GM18502 (cell line): ENCODE results near the gene RPS6KA4.

Source experiments
- ATAC-seq: cut with Tn5 transposase; IDR thresholded peaks from one replicate; pipeline ENCODE4 v1.9.1; 2021; ENCODE audit warnings: mild to moderate bottlenecking; ENCODE audit not compliant: unreplicated experiment, poor library complexity

The RPS6KA4 gene

GRCh38 chr11:64324692-64325469 is 34.1 kb upstream of the RPS6KA4 start:
- ATAC-seq = no peak

DNA sequence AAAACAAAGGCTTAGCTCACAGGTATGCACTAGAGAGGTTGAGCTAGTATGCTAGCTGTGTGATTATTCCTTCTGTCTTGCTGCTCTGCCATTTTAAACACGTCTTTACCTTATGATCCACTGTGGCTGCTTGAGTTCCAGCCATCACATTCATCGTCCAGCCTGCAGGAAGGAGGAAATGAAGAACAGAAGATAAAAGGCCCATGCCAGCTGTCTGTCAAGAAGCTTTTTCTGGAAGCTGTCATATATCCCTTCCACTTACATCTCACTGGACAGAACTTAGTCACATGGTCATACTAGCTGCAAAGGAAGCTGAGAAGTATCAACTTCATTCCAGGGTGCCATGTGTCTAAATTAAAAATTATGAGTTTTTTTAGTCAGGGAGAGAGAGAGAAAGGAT is 31.6 kb upstream of the RPS6KA4 start:
- ATAC-seq = no peak

- ATAC-seq = no peak
Measured at GRCh38 chr11:64327993-64328392, 31.0 kb upstream of the RPS6KA4 start.

DNA sequence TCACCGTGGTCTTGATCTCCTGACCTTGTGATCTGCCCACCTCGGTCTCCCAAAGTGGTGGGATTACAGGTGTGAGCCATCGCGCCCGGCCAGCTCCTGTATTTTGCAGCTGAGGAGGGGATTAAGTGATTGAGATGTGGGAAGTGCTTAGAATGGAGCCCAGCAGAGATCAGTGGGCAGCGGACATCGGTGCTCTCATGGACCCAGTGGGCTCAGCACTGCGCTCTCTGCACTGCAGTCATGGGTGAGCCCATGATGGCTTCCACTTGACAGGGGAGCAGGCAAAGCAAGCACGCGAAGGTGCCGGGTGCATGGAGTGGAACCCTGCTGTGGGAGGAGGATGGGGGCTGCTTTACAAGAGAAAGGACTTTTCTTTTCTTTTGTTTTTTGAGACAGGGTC is 28.1 kb upstream of the RPS6KA4 start:
- no peak for ATAC-seq

DNA sequence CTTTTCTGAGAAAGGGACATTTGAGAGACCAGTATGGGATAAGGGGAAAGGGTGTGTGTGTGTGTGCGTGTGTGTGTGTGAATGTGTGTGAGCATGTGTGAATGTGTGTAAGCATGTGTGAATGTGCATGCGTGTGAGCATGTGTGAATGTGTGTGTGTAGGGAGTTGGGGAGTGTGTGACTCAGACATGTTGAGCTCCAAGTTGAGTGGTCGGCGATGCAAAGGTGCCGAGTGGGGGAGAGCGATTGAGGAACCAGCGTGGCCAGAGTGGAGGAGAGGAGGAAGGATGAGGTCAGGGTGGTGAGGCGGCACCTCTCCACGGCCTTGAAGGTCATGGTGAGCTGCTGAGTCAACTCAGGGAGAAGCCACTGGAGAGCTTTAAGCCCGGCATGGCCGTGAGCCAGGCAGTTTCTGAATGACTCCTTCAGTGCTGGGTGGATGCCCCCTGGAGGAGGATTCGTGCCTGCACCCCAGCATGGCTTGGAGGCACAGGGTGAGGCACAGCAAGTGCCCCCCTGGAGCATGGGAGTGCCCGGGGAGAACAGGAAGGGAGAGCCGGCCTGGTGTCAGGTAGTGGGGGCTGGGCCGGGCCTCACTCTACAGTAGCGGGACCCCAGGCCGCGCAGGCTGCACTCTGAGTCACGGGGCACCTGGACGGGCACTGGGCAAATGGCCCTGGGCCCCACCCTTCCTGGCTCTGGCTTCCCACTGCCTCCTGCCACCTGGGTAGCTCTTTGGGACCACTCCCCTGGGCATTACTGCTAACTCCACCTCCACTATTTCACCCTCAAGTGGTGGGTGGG is 27.2 kb upstream of the RPS6KA4 start:
- peak; percentile 46 for ATAC-seq

DNA sequence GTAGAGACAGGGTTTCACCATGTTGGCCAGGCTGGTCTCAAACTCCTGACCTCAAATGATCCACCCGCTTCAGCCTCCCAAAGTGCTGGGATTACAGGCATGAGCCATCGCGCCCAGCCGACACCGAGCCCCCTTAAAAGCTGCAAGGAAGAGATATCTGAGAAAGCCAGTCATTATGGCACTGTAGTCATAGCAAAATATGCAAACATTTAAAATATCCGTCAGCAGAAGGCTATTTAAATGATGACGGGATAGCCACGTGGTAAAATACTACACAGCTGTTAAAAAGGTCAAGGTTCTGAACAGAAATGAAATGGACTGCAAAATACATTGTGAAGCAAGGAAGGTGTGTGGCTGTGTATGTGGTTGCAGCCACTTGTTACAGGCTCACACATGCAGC is 25.4 kb upstream of the RPS6KA4 start:
- ATAC-seq = no peak

DNA sequence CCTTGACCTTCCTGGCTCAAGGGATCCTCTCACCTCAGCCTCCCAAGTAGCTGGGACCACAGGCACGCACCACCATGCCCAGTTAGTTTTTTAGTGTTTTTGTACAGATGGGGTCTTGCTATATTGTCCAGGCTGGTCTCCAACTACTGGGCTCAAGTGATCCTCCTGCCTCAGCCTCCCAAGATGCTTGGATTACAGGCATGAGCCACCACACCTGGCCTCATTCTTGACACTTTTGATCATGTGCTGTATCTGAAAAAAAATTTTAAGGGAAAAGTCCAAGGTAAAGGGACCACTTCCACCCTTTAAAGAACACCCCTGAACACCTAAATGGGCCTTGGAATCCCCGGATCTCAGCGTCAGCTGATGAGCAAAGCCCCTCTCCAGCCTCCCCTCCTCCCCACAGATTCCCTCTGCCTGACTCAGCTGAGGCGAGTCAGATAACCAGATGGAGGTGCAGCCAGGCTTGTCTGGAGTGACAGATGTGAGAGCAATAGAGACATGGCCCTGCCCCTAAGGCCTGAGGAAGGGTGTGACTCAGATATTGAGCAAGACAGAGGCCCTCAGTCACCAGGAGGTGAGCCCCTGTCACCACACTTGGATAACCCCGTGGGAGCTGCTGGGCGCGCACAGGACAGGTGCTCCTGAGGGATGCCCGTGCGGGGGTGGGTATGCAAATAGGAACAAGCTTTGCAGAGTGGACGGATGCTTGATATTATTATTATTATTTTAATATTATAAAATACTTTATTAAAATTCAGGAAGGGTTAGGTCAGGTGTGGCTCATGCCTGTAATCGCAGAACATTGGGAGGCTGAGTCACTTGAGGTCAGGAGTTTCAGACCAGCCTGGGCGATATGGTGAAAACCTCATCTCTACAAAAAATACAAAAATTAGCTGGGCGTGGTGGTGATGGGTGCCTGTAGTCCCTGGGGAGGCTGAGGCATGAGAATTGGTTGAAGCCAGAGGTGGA is 23.9 kb upstream of the RPS6KA4 start:
- ATAC-seq = peak; percentile 78

DNA sequence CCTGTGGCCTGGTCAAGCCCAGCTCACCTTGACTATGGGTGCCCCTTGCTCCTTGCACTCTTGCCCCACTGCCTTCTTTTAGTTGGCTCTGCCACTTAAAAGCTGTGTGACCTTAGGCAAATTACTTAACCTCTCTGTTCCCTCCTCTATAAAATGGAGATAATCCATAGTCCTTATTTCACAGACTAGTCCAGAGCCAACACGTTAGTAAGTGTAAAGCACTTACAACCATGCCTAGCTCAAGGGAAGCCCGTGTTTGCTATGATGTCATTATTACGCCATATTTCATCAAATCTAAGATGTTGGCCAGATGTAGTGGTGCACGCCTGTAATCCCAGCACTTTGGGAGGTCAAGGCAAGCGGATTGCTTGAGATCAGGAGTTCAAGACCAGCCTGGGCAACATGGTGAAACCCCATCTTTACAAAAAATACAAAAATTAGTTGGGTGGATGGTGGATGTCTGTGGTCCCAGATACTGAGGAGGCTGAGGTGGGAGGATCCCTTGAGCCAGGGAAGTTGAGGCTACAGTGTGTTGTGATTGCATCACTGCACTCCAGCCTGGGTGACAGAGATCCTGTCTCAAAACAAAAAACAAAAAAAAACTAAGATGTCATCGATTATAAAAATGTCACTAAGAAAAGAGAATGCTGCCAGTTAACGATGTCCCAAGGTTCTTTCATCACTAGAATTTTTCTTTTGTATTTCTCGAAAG is 21.3 kb upstream of the RPS6KA4 start:
- no peak for ATAC-seq

DNA sequence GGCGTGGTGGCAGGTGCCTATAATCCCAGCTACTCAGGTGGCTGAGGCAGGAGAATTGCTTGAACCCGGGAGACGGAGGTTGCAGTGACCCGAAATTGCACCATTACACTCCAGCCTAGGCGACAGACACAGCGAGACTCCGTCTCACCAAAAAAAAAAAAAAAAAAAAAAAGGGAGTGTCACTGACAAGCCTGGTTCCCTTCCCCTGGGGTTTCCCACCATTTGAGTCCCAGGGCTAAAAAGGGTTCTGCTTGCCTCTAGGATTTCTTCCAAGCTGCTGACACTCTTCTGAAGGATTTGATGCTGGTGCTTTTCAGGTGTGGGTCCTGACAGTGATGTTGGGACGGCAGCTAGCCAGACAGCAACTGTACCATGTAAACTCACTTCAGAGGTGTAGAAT is 20.2 kb upstream of the RPS6KA4 start:
- ATAC-seq = no peak

DNA sequence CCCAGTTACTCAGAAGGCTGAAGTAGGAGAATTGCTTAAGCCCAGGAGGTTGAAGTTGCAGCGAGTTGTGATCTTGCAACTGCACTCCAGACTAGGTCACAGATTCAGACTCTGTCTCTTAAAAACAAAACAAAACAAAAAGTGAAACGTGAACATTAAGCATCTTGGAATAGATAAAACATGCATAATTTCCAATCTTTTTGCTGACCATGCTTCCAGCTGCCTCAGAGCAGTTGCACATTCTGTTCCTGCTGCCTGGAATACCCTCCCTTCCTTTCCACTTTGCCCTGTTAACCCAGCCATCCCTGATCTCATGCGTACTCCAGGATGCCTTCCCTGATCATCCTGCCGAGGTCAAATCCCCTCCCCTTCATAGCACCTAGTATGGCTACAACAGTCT is 19.7 kb upstream of the RPS6KA4 start:
- ATAC-seq = no peak

GRCh38 chr11:64339754-64340408 is 19.1 kb upstream of the RPS6KA4 start, which contains the start of gene CCDC88B:
Gene CCDC88B (plus strand): TSS chr11:64340204. CDS start chr11:64340267, 63 bp downstream.
- ATAC-seq = peak; percentile 47

DNA sequence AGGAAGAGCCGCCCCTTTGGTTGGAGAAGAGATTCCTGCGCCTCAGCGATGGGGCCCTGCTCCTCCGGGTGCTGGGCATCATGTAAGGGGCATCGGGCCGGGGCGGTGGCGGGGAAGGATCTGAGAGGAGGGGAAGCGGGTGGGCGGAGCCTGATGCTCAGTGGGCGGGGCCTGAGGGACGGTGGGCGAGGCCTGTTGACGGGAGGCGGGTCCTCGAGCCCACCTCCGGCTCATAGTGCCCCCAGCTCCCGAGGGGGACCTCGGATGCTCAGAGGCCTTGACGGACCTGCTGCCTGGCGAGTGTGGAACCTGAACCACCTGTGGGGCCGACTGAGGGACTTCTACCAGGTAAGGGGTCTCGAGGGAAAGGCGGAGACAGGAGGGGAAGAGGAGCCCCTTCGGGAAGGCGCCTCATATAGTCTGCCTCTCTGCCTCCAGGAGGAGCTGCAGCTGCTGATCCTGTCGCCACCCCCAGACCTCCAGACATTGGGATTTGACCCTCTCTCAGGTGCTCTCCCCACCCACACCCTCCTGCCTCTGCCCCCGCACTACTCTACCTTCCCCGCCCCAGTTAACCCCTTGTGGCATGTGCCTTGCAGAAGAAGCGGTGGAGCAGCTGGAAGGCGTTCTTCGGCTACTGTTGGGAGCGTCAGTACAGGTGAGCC is 18.2 kb upstream of the RPS6KA4 start:
- no peak for ATAC-seq

DNA sequence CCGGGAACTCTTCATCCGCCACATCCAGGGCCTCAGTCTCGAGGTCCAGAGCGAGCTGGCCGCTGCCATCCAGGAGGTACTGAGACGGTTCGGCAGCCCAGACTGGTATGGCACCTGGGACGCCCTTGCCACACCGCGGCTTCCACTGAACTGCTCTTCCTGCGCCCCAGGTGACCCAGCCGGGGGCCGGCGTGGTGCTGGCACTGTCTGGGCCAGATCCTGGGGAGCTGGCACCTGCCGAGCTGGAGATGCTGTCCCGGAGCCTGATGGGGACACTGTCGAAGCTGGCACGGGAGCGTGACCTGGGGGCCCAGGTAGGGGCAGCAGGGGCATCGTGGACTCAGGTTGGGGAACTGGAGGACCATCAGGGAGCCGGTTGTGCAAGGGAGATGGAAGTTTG is 17.5 kb upstream of the RPS6KA4 start:
- no peak for ATAC-seq

DNA sequence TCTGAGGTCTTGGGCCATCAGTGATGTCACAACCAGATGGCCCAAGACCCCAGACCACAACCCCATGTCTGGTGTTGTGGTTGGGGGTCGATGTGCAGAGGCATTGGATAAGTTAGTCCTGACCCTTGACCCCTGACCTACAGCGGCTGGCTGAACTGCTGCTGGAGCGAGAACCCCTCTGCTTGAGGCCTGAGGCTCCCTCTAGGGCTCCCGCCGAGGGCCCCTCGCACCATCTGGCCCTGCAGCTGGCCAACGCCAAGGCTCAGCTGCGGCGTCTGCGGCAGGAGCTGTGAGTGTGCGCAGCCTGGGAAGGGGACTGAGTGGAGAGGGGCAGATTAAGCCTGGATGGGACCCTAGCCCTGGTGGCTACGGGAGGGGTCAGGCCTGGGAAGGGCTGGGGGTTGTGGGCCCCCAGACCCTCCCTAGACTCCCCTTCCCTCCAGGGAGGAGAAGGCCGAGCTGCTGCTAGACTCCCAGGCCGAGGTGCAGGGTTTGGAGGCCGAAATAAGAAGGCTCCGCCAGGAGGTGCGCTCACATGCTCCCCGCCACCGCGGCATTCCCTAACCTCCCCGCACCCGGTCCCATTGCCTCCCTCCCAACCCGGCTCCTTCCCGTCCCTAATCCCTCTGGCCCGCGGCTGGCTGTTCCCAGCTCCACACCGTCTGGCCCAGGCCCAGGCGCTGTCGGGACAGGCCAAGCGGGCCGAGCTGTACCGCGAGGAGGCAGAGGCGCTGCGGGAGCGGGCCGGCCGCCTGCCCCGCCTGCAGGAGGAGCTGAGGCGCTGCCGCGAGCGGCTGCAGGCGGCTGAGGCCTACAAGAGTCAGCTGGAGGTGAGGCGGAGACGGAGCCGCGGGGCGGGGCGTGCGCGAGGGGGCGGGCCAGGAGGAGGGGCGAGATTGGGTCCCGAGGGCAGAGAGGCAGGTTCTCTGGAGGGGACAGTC is 16.8 kb upstream of the RPS6KA4 start:
- ATAC-seq = peak; percentile 58

GRCh38 chr11:64342869-64343745 is 15.9 kb upstream of the RPS6KA4 start:
- ATAC-seq = no peak

GRCh38 chr11:64343767-64344559 is 15.0 kb upstream of the RPS6KA4 start:
- no peak for ATAC-seq
